GM19395 (cell line): ENCODE data around the gene CAPZB.
A peak's percentile ranks its signal among the peaks of the same experiment; 100 is the strongest.
"Not testable (repeated sequence)": the region's sequence is repeated elsewhere in the genome, so short reads cannot be mapped to it uniquely, and the experiment has no call there.

Experiments used
- ATAC-seq: cut with Tn5 transposase; IDR thresholded peaks from one replicate; pipeline ENCODE4 v1.9.1; 2021; ENCODE audit warnings: mild to moderate bottlenecking, moderate library complexity; ENCODE audit not compliant: unreplicated experiment

The CAPZB gene

GRCh38 chr1:19315378-19316198 is 169.8 kb downstream of the CAPZB start:
- ATAC-seq: no peak

DNA sequence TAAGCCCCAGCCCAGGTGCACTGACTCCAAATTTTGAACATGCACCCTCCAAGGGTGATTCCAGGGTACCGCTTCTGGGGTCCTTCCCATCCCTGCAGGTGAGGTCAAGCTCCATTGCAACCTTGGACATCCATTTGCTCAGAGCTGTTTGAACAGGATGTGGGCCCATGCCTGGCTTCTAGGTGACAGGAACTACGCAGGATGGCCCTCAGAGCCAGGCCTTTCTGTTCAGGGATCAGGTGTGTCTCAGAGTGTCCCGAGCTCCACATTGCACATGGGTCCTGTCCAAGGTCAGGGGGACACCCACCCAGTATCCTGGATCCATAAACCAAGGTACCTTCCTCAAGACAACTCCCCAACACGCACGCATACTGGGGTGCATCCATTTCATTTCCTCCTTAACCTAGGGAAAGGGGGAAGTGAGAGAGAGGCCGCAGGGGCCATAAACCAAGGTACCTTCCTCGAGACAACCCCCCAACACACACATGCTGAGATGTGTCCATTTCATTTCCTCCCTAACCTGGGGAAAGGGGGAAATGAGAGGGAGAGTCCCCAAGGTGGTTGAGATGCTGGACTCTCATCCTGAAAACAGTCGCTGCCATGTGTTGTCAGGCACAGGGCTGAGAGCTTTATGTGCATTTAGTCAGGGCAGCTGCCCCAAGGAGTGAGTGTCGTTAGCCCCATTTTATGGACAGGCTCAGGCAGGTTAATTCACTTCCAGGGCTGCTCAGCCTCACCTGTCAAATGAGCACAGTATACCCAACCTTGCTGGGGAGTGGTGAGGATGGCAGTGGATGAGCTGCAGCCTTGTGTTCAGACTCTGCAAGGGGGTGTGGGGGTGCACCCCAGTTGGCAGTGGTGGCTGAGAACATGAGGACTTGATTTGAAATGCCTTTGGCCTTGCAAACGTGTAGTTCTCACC is 171.1 kb downstream of the CAPZB start:
- ATAC-seq: no peak

GRCh38 chr1:19313636-19313959 is 171.7 kb downstream of the CAPZB start:
- ATAC-seq: no peak

- peak; percentile 11 for ATAC-seq
These were observed 172.3 kb downstream of the CAPZB start for GRCh38 chr1:19312782-19313635.

DNA sequence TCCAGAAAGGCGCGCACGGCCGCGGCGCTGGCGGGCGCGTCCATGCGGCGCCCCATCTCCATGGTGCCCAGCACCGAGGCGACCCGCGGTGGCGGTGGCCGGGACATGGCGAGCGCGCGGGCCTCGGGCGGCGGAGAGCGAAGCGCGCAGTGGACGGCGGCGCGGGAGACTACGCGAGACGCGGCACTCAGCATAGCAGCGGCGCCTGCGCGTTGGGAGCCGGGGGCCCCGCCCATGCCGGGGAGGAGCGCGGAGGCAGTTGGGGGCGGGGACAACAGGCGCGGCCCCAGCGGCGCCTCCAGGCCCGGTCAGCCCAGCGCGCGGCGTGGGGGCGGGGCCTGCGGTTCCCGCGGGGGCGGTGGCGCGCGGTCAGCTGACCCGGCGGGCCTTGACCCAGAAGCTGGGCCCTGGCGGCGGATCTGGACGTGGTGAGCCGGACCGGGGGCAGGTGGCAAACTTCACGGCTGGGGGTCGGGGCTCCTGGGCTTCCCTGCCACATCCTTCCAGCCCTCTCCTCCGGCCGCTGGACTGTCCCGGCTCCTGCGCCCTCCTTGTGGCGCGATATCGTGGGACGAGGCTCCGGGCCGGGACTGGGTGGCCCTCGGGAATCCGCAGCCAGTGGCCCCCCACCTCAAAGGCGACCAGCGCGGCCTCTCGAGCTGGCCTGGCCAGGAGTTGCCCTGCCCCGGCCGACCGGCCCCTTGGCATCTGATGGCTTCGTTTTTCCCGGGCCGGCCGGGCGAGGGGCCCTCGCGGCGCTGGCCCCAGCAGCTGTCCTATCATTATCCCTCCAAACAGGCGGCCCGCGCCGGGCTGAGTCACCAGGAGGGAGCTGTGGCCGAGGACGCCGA is 173.2 kb downstream of the CAPZB start, which contains the start of the genes AKR7A2 and SLC66A1:
Gene AKR7A2 (minus strand): TSS at position 214 of the 851 bp plus-strand sequence. CDS start 20 bp downstream, at position 194.
Gene SLC66A1 (plus strand): TSS at position 396 of the 851 bp plus-strand sequence. CDS start 5,352 bp downstream, outside the sequence.
- ATAC-seq: peak; percentile 64

DNA sequence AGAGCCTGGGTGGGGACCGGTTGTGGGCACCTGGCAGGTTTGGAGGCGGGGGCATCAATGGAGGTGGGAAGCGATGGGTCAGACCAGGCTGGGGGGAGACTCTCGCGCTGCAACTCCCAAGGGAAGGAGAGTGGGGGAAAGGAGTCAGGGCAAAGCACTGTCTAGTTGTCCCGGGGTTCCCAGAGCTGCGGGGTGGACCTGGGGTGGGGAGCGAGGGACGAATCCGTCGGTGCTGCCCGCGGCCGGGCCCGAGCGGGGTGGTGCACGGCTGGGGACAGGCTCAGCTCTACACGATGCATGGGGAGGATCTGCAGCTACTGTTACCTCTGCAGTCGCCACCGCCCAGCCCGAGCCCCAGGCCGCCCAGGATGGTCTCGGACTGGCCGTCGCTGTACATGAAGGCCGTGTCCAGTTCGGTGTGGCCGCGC is 173.8 kb downstream of the CAPZB start:
- peak; percentile 23 for ATAC-seq

- no peak for ATAC-seq
These were observed 174.4 kb downstream of the CAPZB start for GRCh38 chr1:19310720-19311502.

GRCh38 chr1:19310061-19310460 is 175.3 kb downstream of the CAPZB start:
- ATAC-seq: no peak

DNA sequence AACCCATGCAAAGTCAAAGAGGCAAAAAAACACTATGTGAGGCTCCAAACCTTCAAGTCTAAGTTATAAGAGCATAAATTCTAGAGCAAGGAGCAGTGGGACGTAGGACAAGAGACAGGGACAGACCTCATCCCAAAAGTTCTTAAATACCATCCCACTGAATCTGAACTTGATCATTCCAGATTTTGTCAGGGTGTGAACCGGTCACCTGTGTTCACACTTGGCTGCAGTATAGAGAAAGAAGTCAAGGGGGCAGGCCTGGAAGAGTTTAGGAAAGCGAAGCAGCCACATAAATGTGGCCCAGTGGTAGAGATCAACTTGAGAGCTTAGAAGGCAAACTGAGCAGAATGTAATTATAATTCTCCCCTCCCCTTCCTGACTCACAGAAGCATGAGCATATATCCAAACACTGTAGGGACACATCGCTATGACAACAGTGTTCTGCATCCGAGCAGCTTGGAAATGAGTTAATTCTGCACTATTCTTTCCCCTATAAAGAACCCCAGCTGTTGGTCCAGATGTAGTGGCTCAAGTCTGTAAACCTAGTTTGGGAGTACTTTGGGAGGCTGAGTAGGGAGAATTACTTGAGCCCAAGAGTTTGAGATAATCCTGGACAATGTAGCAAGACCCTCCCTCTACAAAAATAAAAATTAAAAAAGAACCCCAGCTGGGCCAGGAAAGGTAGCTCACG is 176.1 kb downstream of the CAPZB start:
- no peak for ATAC-seq

DNA sequence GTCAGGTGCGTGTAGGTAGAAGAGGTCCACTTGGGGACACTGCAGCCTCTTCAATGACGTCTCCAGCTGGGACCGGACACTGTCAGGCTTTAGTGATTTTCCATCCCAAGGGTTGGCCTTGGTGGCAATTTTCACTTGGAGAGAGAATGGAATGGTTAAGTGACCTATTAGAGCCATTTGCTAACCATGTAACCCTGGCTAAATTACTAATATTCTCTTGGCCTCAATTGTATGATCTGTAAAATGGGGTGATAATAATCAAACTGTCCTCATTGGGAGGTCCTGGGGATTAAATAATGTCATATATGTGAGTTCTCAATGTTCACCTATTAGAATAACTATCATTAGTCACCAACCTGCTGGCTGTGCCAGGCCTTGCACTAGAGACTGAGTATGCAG is 176.8 kb downstream of the CAPZB start:
- no peak for ATAC-seq

GRCh38 chr1:19307794-19308508 is 177.4 kb downstream of the CAPZB start:
- no peak for ATAC-seq

GRCh38 chr1:19306941-19307340 is 178.4 kb downstream of the CAPZB start:
- ATAC-seq: no peak

- no peak for ATAC-seq
These were observed 179.5 kb downstream of the CAPZB start for GRCh38 chr1:19305880-19306279.

- ATAC-seq: not testable (repeated sequence)
These were observed 181.3 kb downstream of the CAPZB start for GRCh38 chr1:19304081-19304480.

DNA sequence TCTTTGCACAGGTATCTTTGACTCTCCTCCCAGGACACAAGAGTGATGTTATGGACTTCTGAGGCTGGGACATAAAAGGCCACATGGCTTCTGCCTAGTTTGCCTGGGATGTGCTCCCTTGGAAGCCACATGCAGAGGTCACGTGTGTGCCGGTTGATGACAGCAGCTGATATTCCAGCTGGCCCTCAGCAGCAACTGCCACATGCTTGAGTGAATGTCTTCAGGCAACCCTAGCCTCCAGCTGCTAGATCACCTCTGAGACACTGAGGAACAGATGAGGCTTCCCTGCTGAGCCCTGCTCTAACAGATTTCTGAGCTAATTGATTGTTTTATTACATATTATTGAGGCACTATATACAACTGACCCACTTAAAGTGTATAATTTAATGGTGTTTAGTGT is 185.1 kb downstream of the CAPZB start:
- ATAC-seq: no peak

DNA sequence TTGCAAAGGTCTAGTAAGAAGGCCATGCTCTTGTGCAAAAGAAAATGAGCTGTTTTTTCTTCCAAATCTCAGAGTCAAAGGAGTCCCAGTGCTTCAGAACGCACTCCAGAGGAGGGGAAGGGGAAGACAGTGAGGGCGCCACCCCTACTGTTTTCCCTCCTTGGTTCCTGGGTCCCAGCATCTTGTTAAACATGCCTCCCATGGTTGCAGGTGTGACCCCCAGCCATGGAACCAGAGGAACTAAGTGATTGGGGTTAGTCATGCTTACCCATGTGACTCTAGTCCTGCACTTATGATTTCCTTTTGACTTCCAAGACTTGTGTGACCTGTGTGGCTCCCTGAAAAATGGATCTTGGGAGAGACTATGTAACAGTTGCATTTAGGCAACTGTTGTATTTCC is 190.7 kb downstream of the CAPZB start:
- ATAC-seq: no peak

- no peak for ATAC-seq
These were observed 196.1 kb downstream of the CAPZB start for GRCh38 chr1:19289244-19289643.
